CD4-positive, alpha-beta memory T cell (primary cell): ENCODE results near the gene PTPRJ. TPM values are rescaled to one million over a fixed set of nuclear protein-coding genes. Genes with fewer than 3 reads are reported as not detected.

Experiments
- CTCF ChIA-PET: fragments of 350-600 bp; sonication (Branson Sonifier 250); formaldehyde crosslinking; loops from one replicate; lab custom pipeline; 2021; ENCODE audit warnings: inconsistent platforms; ENCODE audit not compliant: partially characterized antibody; lab: Charles Lee
- POLR2A ChIA-PET: fragments of 350-600 bp; sonication (Branson Sonifier 250); formaldehyde crosslinking; loops from one replicate; lab custom pipeline; 2021; ENCODE audit not compliant: partially characterized antibody; lab: Charles Lee
- DNase-seq, 5 donors: peaks; one replicate each; pipeline versions ENCODE4 v3.0.0 to v3.0.0-alpha.2; 2020 to 2022; ENCODE audit warnings: mixed read lengths in 1 of 5
- H3K27ac ChIP-seq: one replicate; pipeline ENCODE4 v1.7.0; 2013; ENCODE audit warnings: low read depth, low read length
- H3K27me3 ChIP-seq: 2 replicates; pipeline ENCODE4 v1.7.0; 2013; ENCODE audit warnings: mild to moderate bottlenecking, low read length, moderate library complexity; ENCODE audit not compliant: insufficient read depth
- H3K36me3 ChIP-seq: 2 replicates; pipeline ENCODE4 v1.7.0; 2013; ENCODE audit warnings: mild to moderate bottlenecking, low read length, moderate library complexity; ENCODE audit not compliant: insufficient read depth
- H3K4me1 ChIP-seq: 2 replicates; pipeline ENCODE4 v1.7.0; 2013; ENCODE audit warnings: mild to moderate bottlenecking, low read length, moderate library complexity; ENCODE audit not compliant: insufficient read depth
- H3K4me3 ChIP-seq, 2 donors: one replicate each; pipeline ENCODE4 v1.7.0; 2013; ENCODE audit warnings: low read length in 2 of 2, mild to moderate bottlenecking in 1 of 2
- H3K9me3 ChIP-seq, 2 donors: one replicate each; pipeline ENCODE4 v1.7.0; 2013; ENCODE audit warnings: low read length in 2 of 2, control low read depth in 1 of 2; ENCODE audit not compliant: control insufficient read depth in 1 of 2
- H3K27ac Mint-ChIP-seq, 7 donors: one replicate each; pipeline ENCODE4 v1.8.0; 2020 to 2021; ENCODE audit warnings: mixed read lengths in 7 of 7, mild to moderate bottlenecking in 6 of 7, inconsistent platforms in 3 of 7, moderate library complexity in 3 of 7
- H3K27me3 Mint-ChIP-seq, 2 donors: one replicate each; pipeline ENCODE4 v1.8.0; 2020 to 2021; ENCODE audit warnings: mixed read lengths in 2 of 2
- H3K36me3 Mint-ChIP-seq, 2 donors: one replicate each; pipeline ENCODE4 v1.8.0; 2020 to 2021; ENCODE audit warnings: mixed read lengths in 2 of 2, inconsistent platforms in 1 of 2, mild to moderate bottlenecking in 1 of 2
- H3K4me1 Mint-ChIP-seq, 4 donors: one replicate each; pipeline ENCODE4 v1.8.0; 2020 to 2021; ENCODE audit warnings: mixed read lengths in 4 of 4, mild to moderate bottlenecking in 1 of 4
- H3K4me3 Mint-ChIP-seq, 8 donors: one replicate each; pipeline ENCODE4 v1.8.0; 2020 to 2021; ENCODE audit warnings: mixed read lengths in 8 of 8, mild to moderate bottlenecking in 7 of 8, moderate library complexity in 6 of 8, inconsistent platforms in 3 of 8
- H3K9me3 Mint-ChIP-seq, 8 donors: one replicate each; pipeline ENCODE4 v1.8.0; 2020 to 2021; ENCODE audit warnings: mixed read lengths in 8 of 8, mild to moderate bottlenecking in 5 of 8, inconsistent platforms in 3 of 8, moderate library complexity in 1 of 8
- intact Hi-C: fragments of 100-400 bp; cut with micrococcal nuclease; formaldehyde crosslinking; loops from one replicate; pipeline ENCODE4 v1.15.1; 2023
- polyA plus RNA-seq, 2 donors: library from polyadenylated mRNA; unstranded; fragments of 300-500 nt; fragmentation: Illumina TruSeq; gene quantifications; one replicate each; pipeline ENCODE4 v1.2.3, GENCODE V29; 2021
- total RNA-seq, 2 experiments: library from RNA; stranded (reverse); gene quantifications; one replicate each; pipeline ENCODE4 v1.2.3, GENCODE V29; 2021

PTPRJ gene
- total and polyA plus RNA-seq, 4 experiments from 2014 or later = 3.3 to 57.9 (median 37.2) TPM

GRCh38 chr11:48107188-48107704 is 126.9 kb downstream of the PTPRJ start:
- intact Hi-C loops = loop anchor here (5.0 kb wide), 1 partner anchor 125 kb away; the partner anchor contains the start of gene PTPRJ
- peaks cover 6 to 11% of the 10 kb centered on the region in 2 donors for H3K36me3 Mint-ChIP-seq
- peaks cover 0 to 2% (median 0%) of the 10 kb centered on the region in 8 donors for H3K9me3 Mint-ChIP-seq
- peaks cover 41 to 67% (median 57%) of the 10 kb centered on the region in 4 donors for H3K4me1 Mint-ChIP-seq
- Histone ChIP-seq H3K27ac (no peak overlapping the region), H3K36me3 (no peaks in the 10 kb centered on the region), H3K27me3 (no peaks in the 10 kb centered on the region), H3K4me3 (peak overlapping the region in 1 of 2 donors; percentile 30), H3K4me1 (peaks cover 56% of the 10 kb centered on the region), H3K9me3 (no peaks in the 10 kb centered on the region)
- no peak for DNase-seq
- H3K27ac Mint-ChIP-seq = peak overlapping the region; percentile 53 to 94 (median 85)
- peak overlapping the region in 7 of 8 donors; percentile 61 to 86 (median 71) for H3K4me3 Mint-ChIP-seq
- ChIA-PET CTCF (interaction anchor here (0.8 to 14.3 kb wide), 25 partner anchors 8 to 254 kb away, joined by 3 to 487 read pairs (median 5); partner anchors contain the start of gene PTPRJ), POLR2A (interaction anchor here (0.9 to 4.2 kb wide), 10 partner anchors 10 to 259 kb away, joined by 3 to 44 read pairs (median 8); partner anchors contain the start of gene NUP160)
- no peaks in the 10 kb centered on the region for H3K27me3 Mint-ChIP-seq

GRCh38 chr11:48108231-48109045 is 128.1 kb downstream of the PTPRJ start:
- H3K36me3 ChIP-seq = peaks cover 4% of the 10 kb centered on the region
- no peaks in the 10 kb centered on the region for H3K27me3 Mint-ChIP-seq
- peaks cover 50% of the 10 kb centered on the region for H3K4me1 ChIP-seq
- H3K27me3 ChIP-seq = no peaks in the 10 kb centered on the region
- peaks cover 12 to 16% of the 10 kb centered on the region in 2 donors for H3K36me3 Mint-ChIP-seq
- H3K27ac Mint-ChIP-seq = peak overlapping the region; percentile 70 to 95 (median 87)
- intact Hi-C loops = loop anchor here (1.0 to 5.0 kb wide), 3 partner anchors 54 to 126 kb away; partner anchors contain the start of gene PTPRJ
- peak overlapping the region; percentile 37 for H3K27ac ChIP-seq
- CTCF ChIA-PET = interaction anchor here (0.7 to 14.3 kb wide), 47 partner anchors 9 to 257 kb away, joined by 3 to 487 read pairs (median 4); partner anchors contain the start of gene PTPRJ
- H3K9me3 ChIP-seq = no peaks in the 10 kb centered on the region
- no peak for DNase-seq
- peaks cover 0 to 2% (median 0%) of the 10 kb centered on the region in 8 donors for H3K9me3 Mint-ChIP-seq
- POLR2A ChIA-PET = interaction anchor here (0.8 to 4.2 kb wide), 17 partner anchors 11 to 260 kb away, joined by 3 to 44 read pairs (median 6); partner anchors contain the start of gene NUP160
- H3K4me3 ChIP-seq = no peak overlapping the region
- peaks cover 39 to 59% (median 51%) of the 10 kb centered on the region in 4 donors for H3K4me1 Mint-ChIP-seq
- peak overlapping the region; percentile 19 to 86 (median 50) for H3K4me3 Mint-ChIP-seq

- Histone ChIP-seq H3K4me3 (peak overlapping the region in 1 of 2 donors; percentile 54), H3K27ac (peak overlapping the region; percentile 64), H3K27me3 (no peaks in the 10 kb centered on the region), H3K9me3 (no peaks in the 10 kb centered on the region), H3K4me1 (peaks cover 50% of the 10 kb centered on the region), H3K36me3 (peaks cover 4% of the 10 kb centered on the region)
- ChIA-PET CTCF (interaction anchor here (0.7 to 14.3 kb wide), 29 partner anchors 8 to 258 kb away, joined by 3 to 487 read pairs (median 5); partner anchors contain the start of gene PTPRJ), POLR2A (interaction anchor here (0.6 to 4.2 kb wide), 14 partner anchors 31 to 177 kb away, joined by 3 to 44 read pairs (median 6); no protein-coding TSS in a partner anchor)
- peak overlapping the region; percentile 52 to 90 (median 80) for H3K4me3 Mint-ChIP-seq
- DNase-seq = peak; percentile 33 to 47 (median 40)
- intact Hi-C loops = loop anchor here (2.0 to 5.0 kb wide), 2 partner anchors 54 to 127 kb away; partner anchors contain the start of gene PTPRJ
- no peaks in the 10 kb centered on the region for H3K27me3 Mint-ChIP-seq
- peaks cover 36 to 53% (median 45%) of the 10 kb centered on the region in 4 donors for H3K4me1 Mint-ChIP-seq
- H3K36me3 Mint-ChIP-seq = peaks cover 12 to 16% of the 10 kb centered on the region in 2 donors
- peak overlapping the region; percentile 70 to 95 (median 88) for H3K27ac Mint-ChIP-seq
- peaks cover 0 to 2% (median 0%) of the 10 kb centered on the region in 8 donors for H3K9me3 Mint-ChIP-seq
These were observed 128.8 kb downstream of the PTPRJ start for GRCh38 chr11:48109046-48109666.

- H3K4me3 ChIP-seq = no peak overlapping the region
- no peaks in the 10 kb centered on the region for H3K27me3 Mint-ChIP-seq
- no peak for DNase-seq
- POLR2A ChIA-PET = interaction anchor here (1.0 to 1.9 kb wide), 4 partner anchors 30 to 176 kb away, joined by 3 to 6 read pairs (median 4); no protein-coding TSS in a partner anchor
- H3K27ac Mint-ChIP-seq = no peak overlapping the region
- H3K36me3 Mint-ChIP-seq = peaks cover 23 to 28% of the 10 kb centered on the region in 2 donors
- no peak overlapping the region for H3K27ac ChIP-seq
- no peaks in the 10 kb centered on the region for H3K27me3 ChIP-seq
- peaks cover 0 to 6% of the 10 kb centered on the region in 2 donors for H3K9me3 ChIP-seq
- intact Hi-C loops = loop anchor here (1.0 to 10.0 kb wide), 6 partner anchors 90 to 1414 kb away; partner anchors contain the start of gene MTCH2
- H3K9me3 Mint-ChIP-seq = peaks cover 4 to 14% (median 11%) of the 10 kb centered on the region in 8 donors
- peaks cover 48% of the 10 kb centered on the region for H3K4me1 ChIP-seq
- H3K4me3 Mint-ChIP-seq = peak overlapping the region in 2 of 8 donors; percentile 82 to 90
- H3K4me1 Mint-ChIP-seq = peaks cover 36 to 46% (median 41%) of the 10 kb centered on the region in 4 donors
- CTCF ChIA-PET = interaction anchor here (0.7 to 14.3 kb wide), 13 partner anchors 11 to 257 kb away, joined by 3 to 487 read pairs (median 4); no protein-coding TSS in a partner anchor
- H3K36me3 ChIP-seq = peaks cover 4% of the 10 kb centered on the region
These were observed 130.1 kb downstream of the PTPRJ start for GRCh38 chr11:48110509-48110766.

GRCh38 chr11:48111891-48112290 is 131.5 kb downstream of the PTPRJ start:
- DNase-seq = no peak
- no peak overlapping the region for H3K4me3 ChIP-seq
- peaks cover 4% of the 10 kb centered on the region for H3K36me3 ChIP-seq
- peak overlapping the region in 3 of 7 donors; percentile 18 to 75 (median 66) for H3K27ac Mint-ChIP-seq
- H3K27me3 Mint-ChIP-seq = no peaks in the 10 kb centered on the region
- peaks cover 26 to 32% (median 29%) of the 10 kb centered on the region in 4 donors for H3K4me1 Mint-ChIP-seq
- no peaks in the 10 kb centered on the region for H3K27me3 ChIP-seq
- POLR2A ChIA-PET = interaction anchor here (1.1 to 1.7 kb wide), 3 partner anchors 55 to 177 kb away, joined by 3 to 4 read pairs (median 3); no protein-coding TSS in a partner anchor
- H3K27ac ChIP-seq = no peak overlapping the region
- no peak overlapping the region for H3K4me3 Mint-ChIP-seq
- H3K36me3 Mint-ChIP-seq = peaks cover 32 to 34% of the 10 kb centered on the region in 2 donors
- H3K9me3 Mint-ChIP-seq = peaks cover 4 to 18% (median 14%) of the 10 kb centered on the region in 8 donors
- H3K9me3 ChIP-seq = peaks cover 0 to 6% of the 10 kb centered on the region in 2 donors
- CTCF ChIA-PET = interaction anchor here (0.8 to 14.3 kb wide), 6 partner anchors 56 to 262 kb away, joined by 3 to 487 read pairs (median 11); no protein-coding TSS in a partner anchor
- peaks cover 35% of the 10 kb centered on the region for H3K4me1 ChIP-seq
- intact Hi-C loops = loop anchor here (10.0 kb wide), 1 partner anchor 1413 kb away; no protein-coding TSS in a partner anchor

- Histone ChIP-seq H3K27me3 (no peaks in the 10 kb centered on the region), H3K36me3 (peaks cover 4% of the 10 kb centered on the region), H3K9me3 (peaks cover 0 to 6% of the 10 kb centered on the region in 2 donors), H3K4me3 (no peak overlapping the region), H3K4me1 (peaks cover 6% of the 10 kb centered on the region), H3K27ac (no peak overlapping the region)
- CTCF ChIA-PET = interaction anchor here (1.0 to 14.3 kb wide), 2 partner anchors 183 to 260 kb away, joined by 3 to 487 read pairs; no protein-coding TSS in a partner anchor
- POLR2A ChIA-PET = no interaction called here
- no peak overlapping the region for H3K27ac Mint-ChIP-seq
- H3K4me1 Mint-ChIP-seq = peaks cover 3 to 6% (median 4%) of the 10 kb centered on the region in 4 donors
- no peaks in the 10 kb centered on the region for H3K27me3 Mint-ChIP-seq
- peaks cover 4 to 18% (median 13%) of the 10 kb centered on the region in 8 donors for H3K9me3 Mint-ChIP-seq
- peaks cover 44 to 52% of the 10 kb centered on the region in 2 donors for H3K36me3 Mint-ChIP-seq
- H3K4me3 Mint-ChIP-seq = no peak overlapping the region
- intact Hi-C loops = loop anchor here (10.0 kb wide), 1 partner anchor 1410 kb away; no protein-coding TSS in a partner anchor
- no peak for DNase-seq
These were observed 134.4 kb downstream of the PTPRJ start for GRCh38 chr11:48114740-48115139.
